ENCODE results near the gene SAMD9. TPM values are rescaled to one million over a fixed set of nuclear protein-coding genes. Genes with fewer than 3 reads are reported as not detected.

Gene SAMD9
- total and polyA plus RNA-seq, 2 experiments from 2014 or later = 0.17 TPM; not detected in 1

DNA sequence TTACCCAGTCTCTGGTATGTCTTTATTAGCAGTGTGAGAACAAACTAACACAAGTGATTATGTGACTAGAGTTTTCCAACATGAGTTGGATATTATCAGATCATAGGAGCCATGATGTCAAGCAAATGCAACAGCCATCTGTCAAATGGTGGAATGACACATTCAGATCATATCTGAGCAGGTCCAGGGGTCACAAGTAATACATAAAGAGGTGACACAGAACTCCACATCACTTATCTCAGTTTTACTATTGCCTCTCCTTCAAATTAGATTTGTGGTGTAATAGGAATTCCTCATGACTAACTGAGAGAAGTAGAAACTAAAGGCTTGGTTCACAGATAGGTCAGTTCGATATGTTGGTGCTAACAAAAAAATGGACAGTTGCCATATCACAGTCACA, 42.6 kb upstream of the SAMD9 start (continued):
- no peak for TF ChIP-seq CTCF (conservative IDR thresholded peaks at IDR 0.05; ENCODE audit: low read depth in 2 of 2)
- TF ChIP-seq JUNB (IDR thresholded peaks at IDR 0.05; ENCODE audit: unreplicated experiment) = no peak

- Mint-ChIP-seq H3K4me1 (no peaks in the 10 kb centered on the region), H3K36me3 (ENCODE audit: low read depth) (no peaks in the 10 kb centered on the region), H3K27ac (no peak overlapping the region), H3K27me3 (ENCODE audit: insufficient read depth, low read depth, poor library complexity) (peaks cover 2% of the 10 kb centered on the region), H3K4me3 (no peak overlapping the region), H3K9me3 (peaks cover 4% of the 10 kb centered on the region; the same call in 1 of the 3 replicates)
- DNase-seq (ENCODE audit: low spot score) (no peak), ATAC-seq (no peak)
- Histone ChIP-seq H3K27me3 (ENCODE audit: insufficient read depth) (no peaks in the 10 kb centered on the region), H2AFZ (no peak overlapping the region), H3K4me3 (no peak overlapping the region), H3K27ac (ENCODE audit: low read depth) (no peak overlapping the region), H3K79me2 (replicated peaks; ENCODE audit: insufficient read depth) (no peaks in the 10 kb centered on the region), H3K4me2 (no peak overlapping the region), H4K20me1 (replicated peaks; ENCODE audit: insufficient read depth) (no peaks in the 10 kb centered on the region), H3K9me2 (ENCODE audit: insufficient read depth) (no peaks in the 10 kb centered on the region), H3K36me3 (ENCODE audit: insufficient read depth) (no peaks in the 10 kb centered on the region), H3F3A (replicated peaks; ENCODE audit: low read depth) (no peaks in the 10 kb centered on the region), H3K4me1 (ENCODE audit: insufficient read depth) (no peaks in the 10 kb centered on the region)
- no peak for TF ChIP-seq ZNF462 (CRISPR knock-in tag; IDR thresholded peaks at IDR 0.05)
- no peak for TF ChIP-seq ZNF331 (CRISPR knock-in tag; IDR thresholded peaks at IDR 0.05; ENCODE audit: low read depth)
- TF ChIP-seq, protein P1, sequence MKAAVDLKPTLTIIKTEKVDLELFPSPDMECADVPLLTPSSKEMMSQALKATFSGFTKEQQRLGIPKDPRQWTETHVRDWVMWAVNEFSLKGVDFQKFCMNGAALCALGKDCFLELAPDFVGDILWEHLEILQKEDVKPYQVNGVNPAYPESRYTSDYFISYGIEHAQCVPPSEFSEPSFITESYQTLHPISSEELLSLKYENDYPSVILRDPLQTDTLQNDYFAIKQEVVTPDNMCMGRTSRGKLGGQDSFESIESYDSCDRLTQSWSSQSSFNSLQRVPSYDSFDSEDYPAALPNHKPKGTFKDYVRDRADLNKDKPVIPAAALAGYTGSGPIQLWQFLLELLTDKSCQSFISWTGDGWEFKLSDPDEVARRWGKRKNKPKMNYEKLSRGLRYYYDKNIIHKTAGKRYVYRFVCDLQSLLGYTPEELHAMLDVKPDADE (IDR thresholded peaks at IDR 0.05) = no peak
- no peak for TF ChIP-seq STAT1 (IDR thresholded peaks at IDR 0.05; ENCODE audit: unreplicated experiment)
- TF ChIP-seq, protein P2, sequence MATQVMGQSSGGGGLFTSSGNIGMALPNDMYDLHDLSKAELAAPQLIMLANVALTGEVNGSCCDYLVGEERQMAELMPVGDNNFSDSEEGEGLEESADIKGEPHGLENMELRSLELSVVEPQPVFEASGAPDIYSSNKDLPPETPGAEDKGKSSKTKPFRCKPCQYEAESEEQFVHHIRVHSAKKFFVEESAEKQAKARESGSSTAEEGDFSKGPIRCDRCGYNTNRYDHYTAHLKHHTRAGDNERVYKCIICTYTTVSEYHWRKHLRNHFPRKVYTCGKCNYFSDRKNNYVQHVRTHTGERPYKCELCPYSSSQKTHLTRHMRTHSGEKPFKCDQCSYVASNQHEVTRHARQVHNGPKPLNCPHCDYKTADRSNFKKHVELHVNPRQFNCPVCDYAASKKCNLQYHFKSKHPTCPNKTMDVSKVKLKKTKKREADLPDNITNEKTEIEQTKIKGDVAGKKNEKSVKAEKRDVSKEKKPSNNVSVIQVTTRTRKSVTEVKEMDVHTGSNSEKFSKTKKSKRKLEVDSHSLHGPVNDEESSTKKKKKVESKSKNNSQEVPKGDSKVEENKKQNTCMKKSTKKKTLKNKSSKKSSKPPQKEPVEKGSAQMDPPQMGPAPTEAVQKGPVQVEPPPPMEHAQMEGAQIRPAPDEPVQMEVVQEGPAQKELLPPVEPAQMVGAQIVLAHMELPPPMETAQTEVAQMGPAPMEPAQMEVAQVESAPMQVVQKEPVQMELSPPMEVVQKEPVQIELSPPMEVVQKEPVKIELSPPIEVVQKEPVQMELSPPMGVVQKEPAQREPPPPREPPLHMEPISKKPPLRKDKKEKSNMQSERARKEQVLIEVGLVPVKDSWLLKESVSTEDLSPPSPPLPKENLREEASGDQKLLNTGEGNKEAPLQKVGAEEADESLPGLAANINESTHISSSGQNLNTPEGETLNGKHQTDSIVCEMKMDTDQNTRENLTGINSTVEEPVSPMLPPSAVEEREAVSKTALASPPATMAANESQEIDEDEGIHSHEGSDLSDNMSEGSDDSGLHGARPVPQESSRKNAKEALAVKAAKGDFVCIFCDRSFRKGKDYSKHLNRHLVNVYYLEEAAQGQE (IDR thresholded peaks at IDR 0.05; ENCODE audit: unreplicated experiment) = no peak
- TF ChIP-seq NANOG (IDR thresholded peaks at IDR 0.05; ENCODE audit: borderline replicate concordance) = no peak
- no peak for TF ChIP-seq JUNB (IDR thresholded peaks at IDR 0.05; ENCODE audit: unreplicated experiment)
These were observed 41.7 kb upstream of the SAMD9 start for GRCh38 chr7:93159490-93159889.
